HepG2 (cell line): Measurements from ENCODE around the gene PCDHGB1.

ENCODE experiments used
- EZH2 ChIP-seq: conservative IDR thresholded peaks from 2 replicates; pipeline ENCODE4 v1.6.1; 2012; ENCODE audit warnings: mild to moderate bottlenecking, low read depth, low read length, moderate library complexity
- GATAD2A ChIP-seq: IDR thresholded peaks from 2 replicates; pipeline ENCODE4 v1.6.1; 2016
- HMG20B ChIP-seq: conservative IDR thresholded peaks from 2 replicates; pipeline ENCODE4 v1.6.1; 2016; ENCODE audit warnings: missing genetic modification reagents, missing compliant biosample characterization
- POLR2AphosphoS5 ChIP-seq: IDR thresholded peaks from 2 replicates; pipeline ENCODE4 v1.6.1; 2012; ENCODE audit warnings: low read depth, low read length
- RARG ChIP-seq: sonication (generic); formaldehyde crosslinking; IDR thresholded peaks from 2 replicates; pipeline ENCODE4 v1.4.0; 2020; ENCODE audit warnings: low read depth, mild to moderate bottlenecking, missing genetic modification reagents
- SIN3A ChIP-seq: IDR thresholded peaks from 2 replicates; pipeline ENCODE4 v1.6.1; 2011; ENCODE audit warnings: low read depth, mild to moderate bottlenecking, control low read depth, low read length, borderline replicate concordance
- SRF ChIP-seq: IDR thresholded peaks from 2 replicates; pipeline ENCODE4 v1.6.1; 2011; ENCODE audit warnings: mild to moderate bottlenecking, low read depth, low read length, moderate library complexity
- ZNF235 ChIP-seq: sonication (generic); formaldehyde crosslinking; IDR thresholded peaks from 2 replicates; pipeline ENCODE4 v1.8.1; 2023; ENCODE audit warnings: mild to moderate bottlenecking, missing genetic modification reagents, borderline replicate concordance
- ZNF484 ChIP-seq: sonication (generic); formaldehyde crosslinking; IDR thresholded peaks from 2 replicates; pipeline ENCODE4 v1.5.1; 2020; ENCODE audit warnings: mild to moderate bottlenecking, low read depth, missing genetic modification reagents, borderline replicate concordance
- ZNF713 ChIP-seq: sonication (generic); formaldehyde crosslinking; IDR thresholded peaks from 2 replicates; pipeline ENCODE4 v1.4.0; 2020; ENCODE audit warnings: mild to moderate bottlenecking, missing genetic modification reagents
- ZSCAN30 ChIP-seq: sonication (generic); formaldehyde crosslinking; IDR thresholded peaks from 2 replicates; pipeline ENCODE4 v1.5.0; 2020; ENCODE audit warnings: mild to moderate bottlenecking, missing genetic modification reagents
- TF ChIP-seq, protein P1 (sequence below): sonication (generic); formaldehyde crosslinking; IDR thresholded peaks from 2 replicates; pipeline ENCODE4 v1.5.0; 2020; ENCODE audit warnings: mild to moderate bottlenecking, missing genetic modification reagents, moderate library complexity

GRCh38 chr5:141359790-141360426 is 10.0 kb downstream of the PCDHGB1 start, which contains the start of gene PCDHGB2:
- TF ChIP-seq POLR2AphosphoS5 (no peak), ZNF235 (CRISPR knock-in tag) (no peak), ZSCAN30 (CRISPR knock-in tag) (no peak), HMG20B (CRISPR knock-in tag) (no peak), ZNF484 (CRISPR knock-in tag) (no peak), SIN3A (no peak), EZH2 (no peak), GATAD2A (CRISPR knock-in tag) (no peak), ZNF713 (CRISPR knock-in tag) (no peak), RARG (CRISPR knock-in tag) (no peak), SRF (no peak)
- TF ChIP-seq, protein P1, sequence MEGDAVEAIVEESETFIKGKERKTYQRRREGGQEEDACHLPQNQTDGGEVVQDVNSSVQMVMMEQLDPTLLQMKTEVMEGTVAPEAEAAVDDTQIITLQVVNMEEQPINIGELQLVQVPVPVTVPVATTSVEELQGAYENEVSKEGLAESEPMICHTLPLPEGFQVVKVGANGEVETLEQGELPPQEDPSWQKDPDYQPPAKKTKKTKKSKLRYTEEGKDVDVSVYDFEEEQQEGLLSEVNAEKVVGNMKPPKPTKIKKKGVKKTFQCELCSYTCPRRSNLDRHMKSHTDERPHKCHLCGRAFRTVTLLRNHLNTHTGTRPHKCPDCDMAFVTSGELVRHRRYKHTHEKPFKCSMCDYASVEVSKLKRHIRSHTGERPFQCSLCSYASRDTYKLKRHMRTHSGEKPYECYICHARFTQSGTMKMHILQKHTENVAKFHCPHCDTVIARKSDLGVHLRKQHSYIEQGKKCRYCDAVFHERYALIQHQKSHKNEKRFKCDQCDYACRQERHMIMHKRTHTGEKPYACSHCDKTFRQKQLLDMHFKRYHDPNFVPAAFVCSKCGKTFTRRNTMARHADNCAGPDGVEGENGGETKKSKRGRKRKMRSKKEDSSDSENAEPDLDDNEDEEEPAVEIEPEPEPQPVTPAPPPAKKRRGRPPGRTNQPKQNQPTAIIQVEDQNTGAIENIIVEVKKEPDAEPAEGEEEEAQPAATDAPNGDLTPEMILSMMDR (CRISPR knock-in tag) = peak; percentile 62
